ENCODE data around the gene NBEAL2.

DNA sequence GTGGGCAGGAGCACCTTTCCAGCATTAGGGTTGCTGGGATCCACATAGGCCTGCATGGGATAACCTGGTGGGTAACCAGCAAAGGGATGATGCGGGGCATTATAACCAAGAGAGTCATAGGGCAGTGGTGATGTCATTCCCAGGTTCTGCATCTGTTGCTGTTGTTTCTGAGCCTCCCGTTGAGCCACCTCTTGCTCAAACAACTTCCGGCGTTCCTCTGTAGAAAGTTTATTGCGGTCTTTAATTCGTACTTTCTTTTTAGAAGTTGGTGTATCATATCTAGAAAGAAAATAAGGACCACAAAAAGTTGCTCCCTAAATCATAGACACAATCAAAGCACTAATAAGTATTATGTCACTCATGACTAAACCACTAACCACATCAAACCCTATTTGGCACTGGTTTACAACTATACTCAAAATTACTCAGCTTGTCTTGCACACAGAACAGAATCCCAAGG is 77.8 kb downstream of the NBEAL2 start:
- TF ChIP-seq, protein P1, sequence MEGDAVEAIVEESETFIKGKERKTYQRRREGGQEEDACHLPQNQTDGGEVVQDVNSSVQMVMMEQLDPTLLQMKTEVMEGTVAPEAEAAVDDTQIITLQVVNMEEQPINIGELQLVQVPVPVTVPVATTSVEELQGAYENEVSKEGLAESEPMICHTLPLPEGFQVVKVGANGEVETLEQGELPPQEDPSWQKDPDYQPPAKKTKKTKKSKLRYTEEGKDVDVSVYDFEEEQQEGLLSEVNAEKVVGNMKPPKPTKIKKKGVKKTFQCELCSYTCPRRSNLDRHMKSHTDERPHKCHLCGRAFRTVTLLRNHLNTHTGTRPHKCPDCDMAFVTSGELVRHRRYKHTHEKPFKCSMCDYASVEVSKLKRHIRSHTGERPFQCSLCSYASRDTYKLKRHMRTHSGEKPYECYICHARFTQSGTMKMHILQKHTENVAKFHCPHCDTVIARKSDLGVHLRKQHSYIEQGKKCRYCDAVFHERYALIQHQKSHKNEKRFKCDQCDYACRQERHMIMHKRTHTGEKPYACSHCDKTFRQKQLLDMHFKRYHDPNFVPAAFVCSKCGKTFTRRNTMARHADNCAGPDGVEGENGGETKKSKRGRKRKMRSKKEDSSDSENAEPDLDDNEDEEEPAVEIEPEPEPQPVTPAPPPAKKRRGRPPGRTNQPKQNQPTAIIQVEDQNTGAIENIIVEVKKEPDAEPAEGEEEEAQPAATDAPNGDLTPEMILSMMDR (IDR thresholded peaks at IDR 0.05), result no peak
- TF ChIP-seq POLR2A (IDR thresholded peaks at IDR 0.05), result no peak
